Measurements from ENCODE around the gene ZNF527.
"Not testable (repeated sequence)": the region's sequence is repeated elsewhere in the genome, so short reads cannot be mapped to it uniquely, and the experiment has no call there.

- not testable (repeated sequence) for TF ChIP-seq CTCF (conservative IDR thresholded peaks at IDR 0.05); EZH2 (IDR thresholded peaks at IDR 0.05; ENCODE audit: low read depth)
Observed at GRCh38 chr19:37370386-37370879, 466 bp upstream of the ZNF527 start.

Measured in PC-9 (cell line).